Right renal pelvis (tissue), 4 donors: Measurements from ENCODE around the gene IGDCC3. TPM values are rescaled to one million over a fixed set of nuclear protein-coding genes. Genes with fewer than 3 reads are reported as not detected.
"Not testable (repeated sequence)": the region's sequence is repeated elsewhere in the genome, so short reads cannot be mapped to it uniquely, and the experiment has no call there.

Source experiments
- DNase-seq, 4 donors: peaks; one replicate each; pipeline ENCODE4 v3.0.0-alpha.2; 2013; ENCODE audit warnings: low read depth in 4 of 4, low spot score in 3 of 4, missing footprints in 1 of 4
- polyA plus RNA-seq, 4 donors: library from polyadenylated mRNA; unstranded; fragments of 120-200 nt; gene quantifications; one replicate each; pipeline ENCODE4 v1.2.1, GENCODE V29; 2013; ENCODE audit not compliant: insufficient read length in 4 of 4

Gene IGDCC3
- polyA plus RNA-seq, 4 donors: 8.0 to 8.6 (median 8.4) TPM

GRCh38 chr15:65347756-65348155, 30.0 kb downstream of the IGDCC3 start:
- not testable (repeated sequence) for DNase-seq

- DNase-seq: no peak
These were observed 30.8 kb downstream of the IGDCC3 start for GRCh38 chr15:65346856-65347598.

DNA sequence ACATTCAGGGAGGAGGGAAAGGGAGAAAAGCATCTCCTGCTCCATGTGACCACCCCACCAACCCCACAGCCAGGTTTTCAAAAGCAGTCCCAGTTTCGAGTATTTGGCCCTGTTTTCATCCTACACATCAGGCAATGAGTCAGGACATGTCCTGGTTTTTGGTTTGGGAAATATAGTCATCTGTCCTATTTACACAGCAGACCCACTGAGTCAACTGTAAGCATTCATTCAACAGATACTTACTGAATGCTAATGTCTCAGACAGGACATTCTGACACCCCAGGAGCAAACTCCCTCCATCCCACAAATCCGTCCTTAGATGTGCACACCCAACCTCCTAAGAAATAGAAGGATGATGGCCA, 32.9 kb downstream of the IGDCC3 start:
- DNase-seq: no peak

DNA sequence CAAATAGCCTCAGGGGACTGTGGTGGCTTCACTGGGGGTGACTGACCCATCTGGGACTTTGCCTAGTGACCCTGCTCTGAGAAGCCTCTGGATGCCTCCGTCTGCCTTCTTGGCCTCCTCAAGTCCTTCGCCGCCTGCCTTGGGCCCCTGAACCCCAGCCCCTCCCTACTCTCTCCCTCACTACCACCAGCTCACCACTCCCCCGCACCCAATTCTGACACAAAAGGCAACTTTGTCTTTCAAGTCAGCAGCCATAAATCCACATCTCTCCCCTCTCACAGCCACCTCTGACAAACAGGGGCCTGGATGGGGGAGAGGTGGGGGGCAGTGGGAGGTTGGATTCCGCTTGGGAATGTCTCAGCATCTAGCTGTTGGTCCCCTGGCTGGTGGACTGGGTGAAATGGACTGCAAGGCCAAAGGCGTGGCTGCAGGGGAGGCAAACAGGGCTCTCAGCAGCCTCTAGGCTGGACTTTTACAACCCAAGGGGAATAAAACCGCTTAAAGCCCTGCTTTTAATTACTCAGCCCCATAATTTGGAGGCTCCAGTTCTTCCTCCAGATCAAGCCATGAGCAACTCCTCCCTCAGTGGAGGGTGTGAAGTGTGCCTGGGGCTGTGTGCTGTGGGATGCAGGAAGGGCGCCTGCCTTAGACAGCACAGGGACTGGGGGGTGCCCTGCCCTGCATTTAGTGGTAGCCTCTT, 33.4 kb downstream of the IGDCC3 start:
- DNase-seq: no peak

DNA sequence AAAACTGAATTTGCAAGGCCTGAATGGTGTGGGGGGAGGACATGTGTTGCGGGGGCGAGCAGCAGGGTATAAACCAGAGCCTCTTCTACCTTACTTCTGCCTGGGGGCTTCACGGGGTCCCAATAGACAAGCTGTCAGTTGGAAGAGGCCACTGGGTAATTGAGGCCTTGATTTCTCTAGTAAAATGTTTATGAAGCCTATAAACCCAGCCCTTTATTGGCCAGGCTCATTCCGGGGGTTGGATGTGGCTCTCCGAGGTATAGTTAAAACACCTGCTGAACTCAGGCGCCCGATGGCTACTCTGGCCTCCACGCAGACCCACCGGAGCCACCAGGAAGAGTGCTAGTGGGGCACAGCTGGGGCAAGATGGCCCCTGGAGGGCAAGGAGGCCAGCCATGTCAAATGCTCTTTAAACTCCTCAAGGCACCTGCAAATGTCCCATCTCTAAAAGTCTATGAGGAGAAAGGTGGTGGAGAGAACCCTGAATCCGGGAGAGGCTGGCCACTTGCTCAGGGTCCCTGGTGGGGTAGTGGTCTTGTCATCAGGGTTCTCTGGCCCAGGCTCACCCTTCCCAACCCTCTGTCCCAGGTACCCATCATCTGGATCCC, 34.3 kb downstream of the IGDCC3 start:
- DNase-seq: no peak

GRCh38 chr15:65342493-65342892, 35.3 kb downstream of the IGDCC3 start:
- no peak for DNase-seq

DNA sequence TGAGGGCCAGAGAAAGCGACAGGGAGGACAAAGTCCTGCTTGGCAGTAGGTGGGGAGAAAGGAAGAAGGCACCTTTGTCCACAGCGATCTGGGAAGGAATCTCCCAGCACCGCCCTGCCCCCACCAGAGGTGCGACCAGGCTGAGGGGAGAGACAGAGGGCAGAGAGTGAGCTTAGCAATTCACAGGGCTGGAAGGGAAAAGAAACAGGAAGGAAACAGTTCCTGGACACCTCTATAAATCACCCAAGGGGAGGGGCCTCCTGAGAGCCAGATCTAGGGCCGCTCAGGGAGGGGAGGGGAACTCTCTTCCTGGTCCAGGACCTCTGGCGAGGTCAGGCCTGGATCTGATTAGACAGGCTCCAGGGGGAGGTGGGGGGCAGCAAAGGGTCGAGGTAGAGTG, 37.9 kb downstream of the IGDCC3 start:
- no peak for DNase-seq

- no peak for DNase-seq
These were observed 38.4 kb downstream of the IGDCC3 start for GRCh38 chr15:65339416-65339815.

DNA sequence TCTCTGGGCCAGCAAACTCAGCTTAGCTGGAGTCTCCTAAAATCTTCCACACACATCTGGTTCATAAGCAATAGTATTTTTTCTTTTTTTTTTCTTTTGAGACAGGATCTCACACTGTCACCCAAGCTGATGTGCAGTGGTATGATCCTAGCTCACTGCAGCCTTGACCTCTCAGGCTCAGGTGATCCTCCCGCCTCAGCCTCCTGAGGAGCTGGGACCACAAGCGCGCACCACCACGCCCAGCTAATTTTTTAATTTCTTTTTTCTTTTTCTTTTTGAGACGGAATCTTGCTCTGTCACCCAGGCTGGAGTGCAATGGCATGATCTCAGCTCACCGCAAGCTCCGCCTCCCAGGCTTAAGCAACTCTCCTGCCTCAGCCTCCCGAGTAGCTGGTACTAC, 39.0 kb downstream of the IGDCC3 start:
- DNase-seq: no peak

DNA sequence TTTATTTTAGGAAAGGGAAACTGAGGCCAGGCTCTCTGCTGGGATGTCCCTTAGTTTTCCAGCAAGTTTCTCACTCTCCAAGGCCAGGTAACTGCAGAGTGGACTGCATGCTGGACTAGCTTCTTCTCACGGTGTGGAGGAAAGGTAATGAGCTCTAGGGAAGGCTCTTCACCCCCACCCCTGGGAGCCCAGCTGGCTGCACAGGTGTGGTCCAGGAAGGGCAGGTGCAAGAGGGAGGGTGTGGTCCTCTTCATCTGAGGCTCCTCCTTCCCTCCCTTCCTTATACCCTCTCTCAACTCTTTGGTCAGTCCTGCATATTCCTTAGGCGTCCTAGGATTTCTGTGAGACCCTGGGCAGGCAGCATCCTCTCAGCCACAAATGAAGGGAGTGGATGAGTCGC, 39.4 kb downstream of the IGDCC3 start:
- no peak for DNase-seq

- no peak for DNase-seq
These were observed 40.2 kb downstream of the IGDCC3 start for GRCh38 chr15:65337436-65338070.

GRCh38 chr15:65336493-65337435, 41.0 kb downstream of the IGDCC3 start:
- DNase-seq: no peak

DNA sequence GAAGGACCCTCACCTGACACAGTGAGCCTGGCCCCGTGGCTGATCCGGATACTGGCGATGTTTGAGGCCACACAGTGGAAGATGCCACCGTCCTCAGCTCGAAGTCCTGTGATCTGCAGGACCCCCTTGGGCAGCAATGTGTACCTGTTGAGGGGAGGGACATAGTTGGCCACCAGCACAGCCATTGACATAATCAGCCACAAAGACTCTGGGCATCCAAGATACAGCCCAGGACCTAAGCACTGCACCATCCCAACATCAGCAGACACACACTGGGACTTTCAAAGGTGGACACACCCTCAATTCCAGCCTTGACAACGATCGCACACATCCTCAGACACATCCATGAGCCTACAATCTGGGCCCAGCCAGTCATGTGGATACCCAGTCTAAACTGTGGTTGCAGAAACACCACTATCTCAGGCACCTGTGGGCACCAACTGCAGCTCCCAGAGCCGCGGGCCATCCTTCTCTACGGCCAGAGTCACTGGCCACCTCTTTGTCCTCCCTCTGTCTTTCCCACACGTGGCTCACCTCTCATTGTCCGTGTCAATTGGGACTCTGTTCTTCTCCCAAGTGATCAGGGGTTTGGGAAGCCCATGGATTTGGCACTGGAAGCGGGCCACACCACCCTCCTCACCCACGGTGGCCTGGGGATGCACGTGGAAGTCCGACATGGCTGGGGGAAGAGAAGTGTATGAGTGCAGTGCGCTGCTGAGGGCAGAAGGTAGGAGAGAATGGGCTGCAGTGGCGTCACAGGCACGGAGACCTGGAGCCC, 42.3 kb downstream of the IGDCC3 start:
- DNase-seq: no peak

DNA sequence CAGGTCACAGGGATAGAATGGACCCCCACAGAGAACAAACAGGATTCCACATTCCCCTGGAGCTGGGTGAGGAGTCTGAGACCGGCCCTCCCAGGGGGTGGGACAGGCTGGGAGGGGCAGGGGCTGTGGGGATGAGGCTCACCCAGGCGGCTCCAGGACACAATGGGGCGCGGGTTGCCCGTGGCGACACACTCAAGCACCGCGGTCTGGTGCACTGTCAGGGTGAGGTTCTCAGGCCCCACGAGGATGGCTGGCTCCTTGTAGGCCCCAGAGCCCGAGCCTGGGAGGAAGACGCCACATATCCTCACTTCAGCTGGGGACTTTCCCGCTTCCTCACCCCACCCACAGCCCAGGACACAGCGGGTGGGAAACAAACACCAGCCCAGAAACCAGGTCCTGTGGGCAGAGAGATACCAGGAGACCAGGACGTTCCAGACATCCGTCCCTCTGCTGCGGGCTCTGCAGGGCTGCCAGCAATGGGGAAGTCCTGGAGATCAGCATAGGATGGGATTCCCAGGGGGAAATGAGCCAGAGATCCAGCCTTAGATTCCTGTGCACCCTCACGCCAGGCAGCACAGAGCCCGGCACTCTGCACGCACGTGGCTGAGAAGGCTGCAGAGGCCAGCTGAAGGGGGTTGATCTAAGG, 43.1 kb downstream of the IGDCC3 start:
- DNase-seq: no peak

GRCh38 chr15:65333856-65334255, 43.9 kb downstream of the IGDCC3 start:
- DNase-seq: no peak

- no peak for DNase-seq
These were observed 44.5 kb downstream of the IGDCC3 start for GRCh38 chr15:65333148-65333820.

DNA sequence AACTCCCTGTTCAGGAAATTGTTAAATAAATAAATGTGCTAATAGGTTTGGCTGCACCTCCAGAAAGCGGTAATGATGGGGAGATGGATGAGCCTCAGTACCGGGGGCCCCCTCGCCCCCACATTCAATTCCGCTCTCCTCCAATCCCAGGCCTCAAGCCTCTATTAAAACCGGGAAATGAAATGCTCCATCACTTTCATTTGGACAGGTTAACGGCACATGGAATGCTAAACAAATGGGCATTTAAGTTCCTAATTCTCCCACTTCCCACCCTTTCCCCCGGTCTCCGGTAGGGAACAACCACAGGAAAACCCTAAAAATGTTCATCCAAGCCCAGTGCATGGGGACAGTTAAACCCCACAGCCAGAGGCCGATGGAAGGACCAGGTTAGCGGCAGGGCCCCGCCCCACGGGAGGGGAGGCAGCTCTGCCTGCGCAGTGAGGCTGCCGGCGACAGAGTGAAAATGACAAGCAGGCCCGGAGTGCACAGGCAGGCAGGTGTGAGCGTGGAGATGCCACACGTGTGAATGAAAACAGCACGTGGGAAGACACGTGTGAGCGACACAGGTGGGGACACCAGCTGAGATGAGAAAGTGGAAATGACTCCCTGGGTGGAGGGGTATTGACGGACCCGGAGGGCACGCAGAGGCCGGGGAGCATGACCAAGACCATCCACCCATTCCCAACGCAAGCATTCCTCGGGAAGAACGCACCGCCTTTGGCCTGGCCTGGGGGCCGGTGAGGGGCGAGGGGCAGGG, 45.2 kb downstream of the IGDCC3 start:
- DNase-seq: no peak

DNA sequence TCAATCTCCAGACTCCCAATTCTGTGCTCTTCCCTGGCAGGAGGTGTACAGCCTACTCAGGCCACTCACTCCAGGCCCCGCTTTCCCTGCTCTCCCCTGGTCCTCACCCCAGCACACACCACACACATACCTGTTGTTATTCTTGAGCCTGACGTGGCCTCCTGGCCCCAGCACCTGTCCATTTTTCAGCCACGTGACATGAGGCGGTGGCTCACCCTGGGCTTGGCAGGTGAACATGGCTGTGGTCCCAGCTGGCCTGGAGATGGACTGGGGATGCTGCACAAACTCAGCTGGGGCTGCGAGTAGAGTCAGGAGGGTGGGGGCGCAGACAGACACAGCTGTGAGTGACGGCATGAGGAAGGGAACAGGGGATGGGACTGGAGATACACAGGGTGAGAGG, 46.0 kb downstream of the IGDCC3 start:
- DNase-seq: no peak
